ENCODE data around the gene HSP90B1.

DNA sequence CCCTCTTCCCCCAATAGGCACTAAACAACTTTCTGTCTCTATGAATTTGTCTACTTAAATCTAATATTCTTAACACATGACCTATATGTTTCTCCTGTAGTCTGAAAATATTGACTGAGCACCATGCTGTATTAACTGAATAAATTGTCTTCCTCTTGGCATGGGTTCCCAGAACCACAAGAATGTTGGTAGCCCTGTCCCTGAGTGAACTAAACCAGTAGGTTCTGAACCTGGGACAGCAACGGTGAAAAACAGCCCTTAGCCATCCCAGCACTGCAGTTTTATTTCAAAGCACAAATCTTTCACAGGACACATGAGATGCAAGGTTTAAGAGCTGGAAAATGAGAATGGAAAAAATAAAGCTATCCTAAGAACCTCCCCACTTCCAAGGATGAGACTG lies 20.4 kb upstream of the HSP90B1 start:
- TF ChIP-seq, protein P1, sequence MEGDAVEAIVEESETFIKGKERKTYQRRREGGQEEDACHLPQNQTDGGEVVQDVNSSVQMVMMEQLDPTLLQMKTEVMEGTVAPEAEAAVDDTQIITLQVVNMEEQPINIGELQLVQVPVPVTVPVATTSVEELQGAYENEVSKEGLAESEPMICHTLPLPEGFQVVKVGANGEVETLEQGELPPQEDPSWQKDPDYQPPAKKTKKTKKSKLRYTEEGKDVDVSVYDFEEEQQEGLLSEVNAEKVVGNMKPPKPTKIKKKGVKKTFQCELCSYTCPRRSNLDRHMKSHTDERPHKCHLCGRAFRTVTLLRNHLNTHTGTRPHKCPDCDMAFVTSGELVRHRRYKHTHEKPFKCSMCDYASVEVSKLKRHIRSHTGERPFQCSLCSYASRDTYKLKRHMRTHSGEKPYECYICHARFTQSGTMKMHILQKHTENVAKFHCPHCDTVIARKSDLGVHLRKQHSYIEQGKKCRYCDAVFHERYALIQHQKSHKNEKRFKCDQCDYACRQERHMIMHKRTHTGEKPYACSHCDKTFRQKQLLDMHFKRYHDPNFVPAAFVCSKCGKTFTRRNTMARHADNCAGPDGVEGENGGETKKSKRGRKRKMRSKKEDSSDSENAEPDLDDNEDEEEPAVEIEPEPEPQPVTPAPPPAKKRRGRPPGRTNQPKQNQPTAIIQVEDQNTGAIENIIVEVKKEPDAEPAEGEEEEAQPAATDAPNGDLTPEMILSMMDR (IDR thresholded peaks at IDR 0.05) = no peak
- no peak for TF ChIP-seq POLR2A (IDR thresholded peaks at IDR 0.05)

Measured in heart left ventricle (tissue), 13 donors.